ENCODE results near the gene PWP1. TPM values are rescaled to one million over a fixed set of nuclear protein-coding genes. Genes with fewer than 3 reads are reported as not detected.

Gene PWP1
- polyA plus RNA-seq, 2 donors, result 12.8 to 32.5 TPM

DNA sequence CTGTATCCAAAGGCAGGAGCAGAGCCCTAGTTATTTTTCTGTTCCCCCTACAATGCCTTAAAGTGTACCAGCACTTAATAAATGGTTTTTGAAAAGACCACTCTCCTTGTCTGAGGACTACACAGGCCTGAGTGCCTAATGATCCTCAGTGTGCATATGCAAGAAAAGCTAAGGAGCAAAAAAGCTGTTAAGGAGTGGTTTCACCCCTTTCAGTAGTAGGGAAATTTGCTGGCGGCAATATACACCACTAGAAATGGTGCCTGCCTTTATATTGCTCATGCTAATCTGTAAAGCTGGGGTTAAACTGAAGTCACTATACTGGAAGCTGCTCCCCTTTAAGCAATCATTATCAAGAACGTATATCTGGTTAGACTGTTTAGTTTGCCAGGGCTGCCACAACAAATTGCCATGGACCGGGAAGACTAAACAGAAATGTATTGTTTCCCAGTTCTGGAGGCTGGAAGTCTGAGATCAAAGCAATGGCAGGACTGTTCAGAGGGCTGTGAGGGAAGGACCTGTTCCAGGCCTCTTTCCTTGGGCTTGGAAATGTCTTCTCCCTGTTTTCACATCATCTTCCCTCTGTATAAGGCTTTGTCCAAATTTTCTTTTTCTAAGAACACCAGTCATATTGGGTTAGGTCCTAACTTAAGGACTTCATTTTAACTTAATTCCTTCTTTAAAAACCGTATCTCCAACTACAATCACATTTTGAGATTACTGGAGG is 45.2 kb downstream of the PWP1 start:
- Histone ChIP-seq H3K36me3 (ENCODE audit: control insufficient read depth in 2 of 2, insufficient read depth in 2 of 2, low read length in 1 of 2) (peaks cover 4 to 6% of the 10 kb centered on the region in 2 donors), H3K27me3 (ENCODE audit: control insufficient read depth in 1 of 2, insufficient read depth in 2 of 2, low read length in 2 of 2) (no peaks in the 10 kb centered on the region), H3K27ac (ENCODE audit: low read depth in 2 of 2, low read length in 1 of 2) (peak overlapping the region; percentile 14 to 57), H3K4me3 (ENCODE audit: low read depth in 1 of 2, low read length in 2 of 2) (no peak overlapping the region), H3K4me1 (ENCODE audit: control insufficient read depth in 2 of 2, insufficient read depth in 2 of 2, low read length in 1 of 2) (no peaks in the 10 kb centered on the region), H3K9me3 (ENCODE audit: control insufficient read depth in 2 of 2, insufficient read depth in 1 of 2, low read depth in 1 of 2, low read length in 1 of 2) (no peaks in the 10 kb centered on the region)
- 58 to 72% methylated on average over 4 of the region's 4 CpGs for WGBS, 2 donors

DNA sequence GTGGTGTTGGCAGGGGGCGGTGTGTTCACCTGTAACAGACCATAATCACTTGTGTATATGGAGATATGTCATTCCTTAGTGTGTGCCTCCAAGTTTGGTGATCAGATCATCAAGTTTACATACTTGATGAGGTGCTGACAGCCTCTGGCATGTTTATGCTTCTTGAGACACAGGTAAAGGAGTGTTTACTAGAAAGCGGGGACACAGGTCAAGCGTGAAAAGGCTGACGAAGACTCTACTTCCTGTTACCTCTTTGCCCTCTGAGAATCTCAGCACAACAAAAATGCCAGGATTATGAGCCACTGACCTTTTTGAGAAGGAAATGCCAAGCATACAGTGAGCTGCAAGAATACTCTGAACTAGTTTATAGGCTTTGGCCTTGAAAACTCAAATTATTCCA is 45.8 kb downstream of the PWP1 start:
- no peaks in the 10 kb centered on the region for H3K27me3 ChIP-seq (ENCODE audit: control insufficient read depth in 1 of 2, insufficient read depth in 2 of 2, low read length in 2 of 2)
- WGBS, 2 donors, result 67 to 77% methylated on average over 4 of the region's 4 CpGs
- peak overlapping the region; percentile 7 to 14 for H3K27ac ChIP-seq (ENCODE audit: low read depth in 2 of 2, low read length in 1 of 2)
- H3K4me3 ChIP-seq (ENCODE audit: low read depth in 1 of 2, low read length in 2 of 2), result no peak overlapping the region
- no peaks in the 10 kb centered on the region for H3K4me1 ChIP-seq (ENCODE audit: control insufficient read depth in 2 of 2, insufficient read depth in 2 of 2, low read length in 1 of 2)
- no peaks in the 10 kb centered on the region for H3K9me3 ChIP-seq (ENCODE audit: control insufficient read depth in 2 of 2, insufficient read depth in 1 of 2, low read depth in 1 of 2, low read length in 1 of 2)
- peaks cover 6% of the 10 kb centered on the region in 2 donors for H3K36me3 ChIP-seq (ENCODE audit: control insufficient read depth in 2 of 2, insufficient read depth in 2 of 2, low read length in 1 of 2)

DNA sequence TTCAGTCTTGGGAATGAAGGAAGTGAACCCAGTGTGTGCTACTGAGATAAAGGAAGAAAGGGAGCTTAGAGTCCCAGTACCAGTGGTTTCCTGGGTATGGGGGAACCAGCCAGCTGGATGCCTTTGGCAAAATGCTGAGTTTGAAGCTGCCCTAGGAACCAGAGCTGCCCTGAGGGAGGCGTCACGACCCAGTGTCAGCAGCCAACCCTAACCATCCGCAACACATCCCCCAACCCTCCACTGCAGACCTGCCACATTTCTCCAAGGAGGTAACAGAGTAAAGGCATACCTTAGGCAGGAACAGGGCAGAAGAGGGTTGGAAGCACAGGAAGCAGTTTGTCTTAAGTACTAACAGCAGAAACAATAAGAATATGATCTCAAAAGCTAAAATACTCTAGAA is 46.8 kb downstream of the PWP1 start:
- no peaks in the 10 kb centered on the region for H3K4me1 ChIP-seq (ENCODE audit: control insufficient read depth in 2 of 2, insufficient read depth in 2 of 2, low read length in 1 of 2)
- no peak overlapping the region for H3K27ac ChIP-seq (ENCODE audit: low read depth in 2 of 2, low read length in 1 of 2)
- 78 to 86% methylated on average over 3 of the region's 3 CpGs for WGBS, 2 donors
- peaks cover 8 to 13% of the 10 kb centered on the region in 2 donors for H3K36me3 ChIP-seq (ENCODE audit: control insufficient read depth in 2 of 2, insufficient read depth in 2 of 2, low read length in 1 of 2)
- no peaks in the 10 kb centered on the region for H3K9me3 ChIP-seq (ENCODE audit: control insufficient read depth in 2 of 2, insufficient read depth in 1 of 2, low read depth in 1 of 2, low read length in 1 of 2)
- no peaks in the 10 kb centered on the region for H3K27me3 ChIP-seq (ENCODE audit: control insufficient read depth in 1 of 2, insufficient read depth in 2 of 2, low read length in 2 of 2)
- no peak overlapping the region for H3K4me3 ChIP-seq (ENCODE audit: low read depth in 1 of 2, low read length in 2 of 2)

DNA sequence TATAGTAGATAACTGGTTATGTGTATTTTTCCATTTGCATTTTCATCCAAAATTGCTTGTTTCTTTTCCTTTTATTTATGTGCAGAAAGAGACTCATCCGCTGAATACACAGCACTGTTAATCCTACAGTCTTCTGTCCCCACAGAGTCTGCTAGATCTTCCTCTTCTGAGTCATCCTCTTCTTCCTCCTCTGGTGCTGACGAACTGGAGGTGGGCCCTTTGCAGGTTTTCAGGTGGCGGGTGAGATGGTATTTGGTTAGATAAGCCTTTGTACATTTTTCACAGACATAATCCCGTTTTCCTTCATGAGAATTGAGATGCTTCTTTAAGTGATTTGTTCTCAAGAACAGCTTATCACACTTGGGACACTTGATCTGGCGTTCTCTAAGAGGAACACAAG is 48.5 kb downstream of the PWP1 start:
- Histone ChIP-seq H3K36me3 (ENCODE audit: control insufficient read depth in 2 of 2, insufficient read depth in 2 of 2, low read length in 1 of 2) (peaks cover 17 to 20% of the 10 kb centered on the region in 2 donors), H3K4me3 (ENCODE audit: low read depth in 1 of 2, low read length in 2 of 2) (no peak overlapping the region), H3K4me1 (ENCODE audit: control insufficient read depth in 2 of 2, insufficient read depth in 2 of 2, low read length in 1 of 2) (no peaks in the 10 kb centered on the region), H3K27me3 (ENCODE audit: control insufficient read depth in 1 of 2, insufficient read depth in 2 of 2, low read length in 2 of 2) (no peaks in the 10 kb centered on the region), H3K27ac (ENCODE audit: low read depth in 2 of 2, low read length in 1 of 2) (no peak overlapping the region), H3K9me3 (ENCODE audit: control insufficient read depth in 2 of 2, insufficient read depth in 1 of 2, low read depth in 1 of 2, low read length in 1 of 2) (no peaks in the 10 kb centered on the region)
- 80 to 81% methylated on average over 5 of the region's 5 CpGs for WGBS, 2 donors

DNA sequence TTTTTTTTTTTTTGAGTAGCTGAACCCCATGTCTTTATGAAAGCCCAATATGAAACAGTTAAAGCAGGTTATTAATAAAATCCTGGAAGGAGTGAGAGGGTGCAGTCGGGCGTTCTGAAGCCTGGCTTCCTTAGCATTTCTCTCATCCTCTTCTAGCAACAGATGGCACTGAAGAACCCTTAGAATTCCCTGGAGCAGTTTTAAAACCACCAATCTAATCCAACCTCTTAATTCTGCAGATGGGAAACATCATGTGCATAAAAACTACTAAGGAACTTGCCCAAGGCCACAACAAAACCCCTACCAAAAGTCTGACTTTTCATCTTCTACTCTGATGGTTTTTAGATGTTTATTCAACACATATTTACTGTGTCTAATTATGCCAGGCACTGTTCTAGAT is 50.2 kb downstream of the PWP1 start:
- H3K4me3 ChIP-seq (ENCODE audit: low read depth in 1 of 2, low read length in 2 of 2), result no peak overlapping the region
- no peaks in the 10 kb centered on the region for H3K27me3 ChIP-seq (ENCODE audit: control insufficient read depth in 1 of 2, insufficient read depth in 2 of 2, low read length in 2 of 2)
- no peaks in the 10 kb centered on the region for H3K4me1 ChIP-seq (ENCODE audit: control insufficient read depth in 2 of 2, insufficient read depth in 2 of 2, low read length in 1 of 2)
- peaks cover 23% of the 10 kb centered on the region in 2 donors for H3K36me3 ChIP-seq (ENCODE audit: control insufficient read depth in 2 of 2, insufficient read depth in 2 of 2, low read length in 1 of 2)
- 79 to 97% methylated on average over 2 of the region's 2 CpGs for WGBS, 2 donors
- H3K27ac ChIP-seq (ENCODE audit: low read depth in 2 of 2, low read length in 1 of 2), result no peak overlapping the region
- no peaks in the 10 kb centered on the region for H3K9me3 ChIP-seq (ENCODE audit: control insufficient read depth in 2 of 2, insufficient read depth in 1 of 2, low read depth in 1 of 2, low read length in 1 of 2)

DNA sequence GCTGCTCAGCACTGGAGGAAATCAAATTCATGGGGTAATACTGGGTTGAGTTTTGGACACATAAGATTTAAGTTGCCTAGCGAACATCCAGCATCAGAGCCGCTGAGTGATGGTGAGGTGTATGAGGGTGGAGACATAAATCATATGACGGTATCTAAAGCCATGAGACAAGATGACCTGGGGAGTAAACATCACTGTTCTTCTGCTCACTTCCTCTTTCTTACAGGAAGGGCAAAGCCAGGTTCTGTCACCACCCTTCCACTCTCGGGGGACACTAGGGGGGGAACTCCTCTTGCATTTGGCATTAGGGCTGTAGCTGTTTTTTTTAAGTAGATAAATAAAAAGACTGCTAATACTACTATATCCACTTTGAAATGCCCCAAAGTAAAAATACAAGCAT is 51.3 kb downstream of the PWP1 start:
- WGBS, 2 donors, result 87% methylated on average over 4 of the region's 4 CpGs
- no peaks in the 10 kb centered on the region for H3K27me3 ChIP-seq (ENCODE audit: control insufficient read depth in 1 of 2, insufficient read depth in 2 of 2, low read length in 2 of 2)
- H3K4me1 ChIP-seq (ENCODE audit: control insufficient read depth in 2 of 2, insufficient read depth in 2 of 2, low read length in 1 of 2), result no peaks in the 10 kb centered on the region
- no peaks in the 10 kb centered on the region for H3K9me3 ChIP-seq (ENCODE audit: control insufficient read depth in 2 of 2, insufficient read depth in 1 of 2, low read depth in 1 of 2, low read length in 1 of 2)
- H3K4me3 ChIP-seq (ENCODE audit: low read depth in 1 of 2, low read length in 2 of 2), result no peak overlapping the region
- peaks cover 23 to 29% of the 10 kb centered on the region in 2 donors for H3K36me3 ChIP-seq (ENCODE audit: control insufficient read depth in 2 of 2, insufficient read depth in 2 of 2, low read length in 1 of 2)
- no peak overlapping the region for H3K27ac ChIP-seq (ENCODE audit: low read depth in 2 of 2, low read length in 1 of 2)

DNA sequence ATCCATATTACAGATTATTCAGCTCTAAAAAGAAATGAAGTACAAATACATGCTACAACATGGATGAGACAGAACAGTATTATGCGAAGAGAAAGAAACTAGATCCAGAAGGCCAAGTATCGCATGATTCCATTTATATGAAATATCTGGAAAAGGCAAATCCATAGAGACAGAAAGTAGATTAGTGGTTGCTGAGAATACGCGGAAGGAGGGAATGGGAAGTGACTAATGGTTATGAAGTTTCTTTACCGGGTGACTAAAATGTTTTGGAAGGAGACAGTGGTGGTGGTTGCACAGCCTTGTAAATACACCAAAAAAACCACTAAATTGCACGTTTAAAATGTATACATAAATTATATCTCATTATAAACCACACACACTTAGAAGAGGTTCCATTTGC is 62.9 kb downstream of the PWP1 start:
- Histone ChIP-seq H3K36me3 (ENCODE audit: control insufficient read depth in 2 of 2, insufficient read depth in 2 of 2, low read length in 1 of 2) (peaks cover 13 to 15% of the 10 kb centered on the region in 2 donors), H3K27ac (ENCODE audit: low read depth in 2 of 2, low read length in 1 of 2) (no peak overlapping the region), H3K27me3 (ENCODE audit: control insufficient read depth in 1 of 2, insufficient read depth in 2 of 2, low read length in 2 of 2) (no peaks in the 10 kb centered on the region), H3K4me1 (ENCODE audit: control insufficient read depth in 2 of 2, insufficient read depth in 2 of 2, low read length in 1 of 2) (no peaks in the 10 kb centered on the region), H3K4me3 (ENCODE audit: low read depth in 1 of 2, low read length in 2 of 2) (no peak overlapping the region), H3K9me3 (ENCODE audit: control insufficient read depth in 2 of 2, insufficient read depth in 1 of 2, low read depth in 1 of 2, low read length in 1 of 2) (no peaks in the 10 kb centered on the region)
- 76 to 80% methylated on average over 6 of the region's 6 CpGs for WGBS, 2 donors

DNA sequence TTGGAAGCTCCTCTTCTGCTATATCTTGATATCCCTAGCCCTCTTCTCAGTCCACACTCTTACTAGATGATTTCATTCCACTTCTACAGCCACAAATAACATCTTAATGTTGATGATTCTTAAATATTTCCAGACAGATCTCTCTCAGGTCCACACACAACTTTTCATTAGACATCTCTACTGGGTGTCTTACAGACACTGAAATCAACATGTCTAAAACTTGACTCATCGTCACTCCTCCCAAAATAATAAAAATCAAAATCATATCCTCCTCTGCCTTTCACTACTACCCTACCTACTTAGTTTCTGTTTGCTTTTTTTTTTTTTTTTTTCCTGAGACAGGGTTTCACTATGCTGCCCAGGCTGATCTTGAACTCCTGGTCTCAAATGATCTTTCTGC is 63.5 kb downstream of the PWP1 start:
- H3K27me3 ChIP-seq (ENCODE audit: control insufficient read depth in 1 of 2, insufficient read depth in 2 of 2, low read length in 2 of 2), result no peaks in the 10 kb centered on the region
- 81 to 98% methylated on average over 1 of the region's 1 CpG for WGBS, 2 donors
- no peaks in the 10 kb centered on the region for H3K4me1 ChIP-seq (ENCODE audit: control insufficient read depth in 2 of 2, insufficient read depth in 2 of 2, low read length in 1 of 2)
- no peak overlapping the region for H3K27ac ChIP-seq (ENCODE audit: low read depth in 2 of 2, low read length in 1 of 2)
- H3K4me3 ChIP-seq (ENCODE audit: low read depth in 1 of 2, low read length in 2 of 2), result no peak overlapping the region
- peaks cover 13 to 15% of the 10 kb centered on the region in 2 donors for H3K36me3 ChIP-seq (ENCODE audit: control insufficient read depth in 2 of 2, insufficient read depth in 2 of 2, low read length in 1 of 2)
- H3K9me3 ChIP-seq (ENCODE audit: control insufficient read depth in 2 of 2, insufficient read depth in 1 of 2, low read depth in 1 of 2, low read length in 1 of 2), result no peaks in the 10 kb centered on the region

DNA sequence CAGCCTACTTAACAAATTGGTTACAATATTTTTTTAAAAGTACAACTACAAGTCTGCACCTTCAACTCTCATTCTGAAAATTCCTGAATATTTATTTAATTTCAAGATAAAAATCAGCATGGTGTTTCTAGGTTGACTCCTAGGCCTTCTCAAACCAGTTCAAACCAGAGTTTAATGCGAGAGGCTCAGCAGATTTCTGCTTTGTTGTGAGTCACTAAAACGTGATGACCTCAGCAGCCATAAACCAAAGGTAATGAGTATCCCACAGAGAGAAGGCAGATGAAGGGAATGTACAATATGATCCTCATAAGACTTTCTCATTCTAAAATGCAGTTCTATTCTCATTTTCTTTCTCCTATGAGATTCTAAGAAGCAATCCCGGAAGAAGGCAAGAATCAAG is 73.8 kb downstream of the PWP1 start:
- Histone ChIP-seq H3K36me3 (ENCODE audit: control insufficient read depth in 2 of 2, insufficient read depth in 2 of 2, low read length in 1 of 2) (peaks cover 5 to 8% of the 10 kb centered on the region in 2 donors), H3K9me3 (ENCODE audit: control insufficient read depth in 2 of 2, insufficient read depth in 1 of 2, low read depth in 1 of 2, low read length in 1 of 2) (no peaks in the 10 kb centered on the region), H3K4me3 (ENCODE audit: low read depth in 1 of 2, low read length in 2 of 2) (peak overlapping the region in 1 of 2 donors; percentile 89), H3K4me1 (ENCODE audit: control insufficient read depth in 2 of 2, insufficient read depth in 2 of 2, low read length in 1 of 2) (peaks cover 0 to 3% of the 10 kb centered on the region in 2 donors), H3K27me3 (ENCODE audit: control insufficient read depth in 1 of 2, insufficient read depth in 2 of 2, low read length in 2 of 2) (no peaks in the 10 kb centered on the region), H3K27ac (ENCODE audit: low read depth in 2 of 2, low read length in 1 of 2) (peak overlapping the region in 1 of 2 donors; percentile 80)
- 29 to 30% methylated on average over 3 of the region's 3 CpGs for WGBS, 2 donors

DNA sequence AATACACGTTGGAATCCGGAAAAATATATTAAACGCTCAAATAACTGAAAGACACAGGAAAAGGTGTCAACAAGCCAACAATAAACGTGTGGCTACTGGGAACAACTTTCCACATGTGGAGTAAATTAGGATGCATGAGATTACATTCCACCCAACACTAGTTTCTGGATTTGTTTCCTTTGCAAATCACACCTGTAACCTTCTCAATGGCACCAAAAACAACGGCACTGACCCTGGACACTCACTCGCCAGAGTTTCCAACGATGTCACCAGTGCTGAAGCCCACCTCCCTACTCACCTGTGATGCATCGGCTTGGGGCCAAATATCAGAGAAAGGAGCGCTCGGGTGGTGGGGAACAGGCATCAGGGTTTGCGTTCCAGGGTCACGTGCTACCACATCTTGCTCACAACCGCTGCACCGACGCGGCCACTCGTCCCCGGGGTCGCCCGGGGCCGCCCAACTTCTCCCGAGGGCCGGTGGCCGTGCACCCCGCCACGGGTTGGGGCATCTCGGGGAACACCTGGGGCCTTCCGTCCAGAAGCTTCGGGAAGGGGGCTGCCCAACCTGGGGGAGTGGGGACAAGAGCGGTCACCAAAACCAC is 74.7 kb downstream of the PWP1 start:
- H3K9me3 ChIP-seq (ENCODE audit: control insufficient read depth in 2 of 2, insufficient read depth in 1 of 2, low read depth in 1 of 2, low read length in 1 of 2), result no peaks in the 10 kb centered on the region
- H3K4me3 ChIP-seq (ENCODE audit: low read depth in 1 of 2, low read length in 2 of 2), result peak overlapping the region; percentile 89 to 92
- 2 to 3% methylated on average over 30 of the region's 30 CpGs for WGBS, 2 donors
- peaks cover 0 to 3% of the 10 kb centered on the region in 2 donors for H3K4me1 ChIP-seq (ENCODE audit: control insufficient read depth in 2 of 2, insufficient read depth in 2 of 2, low read length in 1 of 2)
- peaks cover 2 to 3% of the 10 kb centered on the region in 2 donors for H3K36me3 ChIP-seq (ENCODE audit: control insufficient read depth in 2 of 2, insufficient read depth in 2 of 2, low read length in 1 of 2)
- H3K27ac ChIP-seq (ENCODE audit: low read depth in 2 of 2, low read length in 1 of 2), result peak overlapping the region; percentile 80 to 93
- H3K27me3 ChIP-seq (ENCODE audit: control insufficient read depth in 1 of 2, insufficient read depth in 2 of 2, low read length in 2 of 2), result no peaks in the 10 kb centered on the region
